Tibial artery (tissue), 4 donors: ENCODE data around the gene IGFN1.

Experiments used
- DNase-seq, 2 donors: peaks; one replicate each; pipeline ENCODE4 v3.0.0-alpha.2; 2019
- H3K27ac ChIP-seq, 2 donors: fragments of 200-600 bp; sonication (generic) in 1 of 2; 1 replicate in 1 of 2; 2 replicates in 1 of 2; pipeline ENCODE4 v1.5.1; 2018 to 2019; ENCODE audit warnings: mild to moderate bottlenecking in 1 of 2
- H3K27me3 ChIP-seq, 2 donors: fragments of 200-600 bp; sonication (generic) in 1 of 2; one replicate each; pipeline versions ENCODE4 v1.5.1 to v1.6.0; 2016 to 2019
- H3K36me3 ChIP-seq, 3 donors: fragments of 200-600 bp; sonication (generic) in 2 of 3; one replicate each; pipeline ENCODE4 v1.5.1; 2016 to 2019; ENCODE audit warnings: mild to moderate bottlenecking in 2 of 3
- H3K4me1 ChIP-seq, 4 donors: fragments of 200-600 bp; sonication (generic) in 2 of 4; 1 replicate in 3 of 4; 2 replicates in 1 of 4; pipeline ENCODE4 v1.5.1; 2016 to 2019
- H3K4me3 ChIP-seq, 2 donors: fragments of 200-600 bp; sonication (generic) in 1 of 2; 1 replicate in 1 of 2; 2 replicates in 1 of 2; pipeline ENCODE4 v1.5.1; 2018 to 2019; ENCODE audit warnings: mild to moderate bottlenecking in 2 of 2
- H3K9me3 ChIP-seq, 3 donors: fragments of 200-600 bp; sonication (generic) in 1 of 3; one replicate each; pipeline ENCODE4 v1.5.1; 2016 to 2019
- intact Hi-C: fragments of 100-400 bp; cut with DNase I; formaldehyde crosslinking; loops from one replicate; pipeline ENCODE4 v1.15.0; 2023; ENCODE audit warnings: low total_unique reads
- TF ChIP-seq, protein P1 (sequence below), 2 experiments: fragments of 200-600 bp in 1 of 2; fragments of 450-650 bp in 1 of 2; IDR thresholded peaks; one replicate each; pipeline ENCODE4 v1.5.1; 2017 to 2019; ENCODE audit warnings: antibody characterized with exemption in 2 of 2, mild to moderate bottlenecking in 1 of 2, moderate library complexity in 1 of 2

IGFN1 gene

DNA sequence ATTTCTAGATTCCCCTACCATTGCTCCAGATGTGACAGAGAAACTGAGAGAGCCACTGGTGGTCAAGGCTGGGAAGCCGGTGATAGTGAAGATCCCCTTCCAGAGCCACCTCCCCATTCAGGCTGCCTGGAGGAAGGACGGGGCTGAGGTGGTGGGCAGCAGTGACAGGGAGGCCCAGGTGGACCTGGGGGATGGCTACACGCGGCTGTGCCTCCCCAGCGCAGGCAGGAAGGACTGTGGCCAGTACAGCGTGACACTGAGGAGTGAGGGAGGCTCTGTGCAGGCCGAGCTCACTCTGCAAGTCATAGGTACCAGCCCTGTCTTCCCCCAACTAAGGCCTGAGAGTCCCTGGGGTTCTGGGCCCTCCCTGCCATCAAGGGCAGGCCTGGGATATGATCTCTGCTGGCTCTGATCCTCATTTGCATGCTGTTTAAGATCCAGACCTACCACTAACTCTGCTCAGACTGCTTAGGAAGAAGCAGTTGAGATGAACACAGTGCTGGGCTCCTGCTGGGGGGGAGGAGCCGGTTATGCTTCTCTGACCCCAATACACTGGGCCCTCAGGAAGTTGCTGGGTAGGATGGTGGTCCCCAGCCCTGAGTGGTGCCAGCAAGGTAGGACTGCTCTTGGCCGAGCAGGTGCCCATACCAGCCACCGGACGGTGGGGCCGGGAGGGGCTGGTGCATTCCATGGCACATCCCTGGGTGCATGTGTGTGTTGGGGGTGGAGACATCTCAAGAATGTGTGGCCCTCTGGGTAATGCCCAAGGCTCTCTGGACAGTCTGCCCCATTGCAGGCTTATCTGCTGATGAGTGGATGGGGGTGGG is 25.1 kb downstream of the IGFN1 start:
- DNase-seq = peak in 1 of 2 donors; percentile 66
- no peak overlapping the region for H3K4me3 ChIP-seq
- intact Hi-C loops = no loop called here
- H3K27ac ChIP-seq = no peak overlapping the region
- H3K4me1 ChIP-seq = no peaks in the 10 kb centered on the region
- H3K27me3 ChIP-seq = no peaks in the 10 kb centered on the region
- TF ChIP-seq, protein P1, sequence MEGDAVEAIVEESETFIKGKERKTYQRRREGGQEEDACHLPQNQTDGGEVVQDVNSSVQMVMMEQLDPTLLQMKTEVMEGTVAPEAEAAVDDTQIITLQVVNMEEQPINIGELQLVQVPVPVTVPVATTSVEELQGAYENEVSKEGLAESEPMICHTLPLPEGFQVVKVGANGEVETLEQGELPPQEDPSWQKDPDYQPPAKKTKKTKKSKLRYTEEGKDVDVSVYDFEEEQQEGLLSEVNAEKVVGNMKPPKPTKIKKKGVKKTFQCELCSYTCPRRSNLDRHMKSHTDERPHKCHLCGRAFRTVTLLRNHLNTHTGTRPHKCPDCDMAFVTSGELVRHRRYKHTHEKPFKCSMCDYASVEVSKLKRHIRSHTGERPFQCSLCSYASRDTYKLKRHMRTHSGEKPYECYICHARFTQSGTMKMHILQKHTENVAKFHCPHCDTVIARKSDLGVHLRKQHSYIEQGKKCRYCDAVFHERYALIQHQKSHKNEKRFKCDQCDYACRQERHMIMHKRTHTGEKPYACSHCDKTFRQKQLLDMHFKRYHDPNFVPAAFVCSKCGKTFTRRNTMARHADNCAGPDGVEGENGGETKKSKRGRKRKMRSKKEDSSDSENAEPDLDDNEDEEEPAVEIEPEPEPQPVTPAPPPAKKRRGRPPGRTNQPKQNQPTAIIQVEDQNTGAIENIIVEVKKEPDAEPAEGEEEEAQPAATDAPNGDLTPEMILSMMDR (IDR thresholded peaks at IDR 0.05) = no peak
- no peaks in the 10 kb centered on the region for H3K36me3 ChIP-seq
- no peaks in the 10 kb centered on the region for H3K9me3 ChIP-seq

DNA sequence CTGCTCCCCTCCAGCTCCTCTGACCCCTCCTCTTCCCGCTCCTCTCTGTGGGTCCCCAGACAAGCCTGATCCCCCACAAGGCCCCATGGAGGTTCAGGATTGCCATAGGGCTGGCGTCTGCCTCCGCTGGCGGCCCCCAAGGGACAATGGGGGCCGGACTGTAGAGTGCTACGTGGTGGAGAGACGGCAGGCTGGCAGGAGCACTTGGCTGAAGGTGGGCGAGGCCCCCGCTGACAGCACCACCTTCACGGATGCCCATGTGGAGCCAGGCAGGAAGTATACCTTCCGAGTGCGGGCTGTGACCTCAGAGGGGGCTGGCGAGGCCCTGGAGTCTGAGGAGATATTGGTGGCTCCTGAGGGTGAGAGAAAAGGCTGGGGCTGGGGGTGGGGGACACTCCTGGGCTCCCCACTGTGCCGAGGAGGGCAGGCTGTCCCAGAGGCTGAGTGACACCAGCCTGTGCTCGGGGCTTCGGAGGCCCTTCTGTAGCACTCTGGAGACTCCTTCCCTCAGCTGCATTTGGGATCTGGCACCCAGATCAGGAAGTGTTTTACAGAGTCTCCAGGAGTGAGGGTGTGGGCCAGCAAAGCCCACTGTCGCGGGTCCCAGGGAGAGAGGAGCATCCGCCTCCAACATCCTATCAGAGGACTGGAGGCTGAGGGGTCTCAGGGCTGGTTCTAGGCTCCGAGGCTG is 25.9 kb downstream of the IGFN1 start:
- Histone ChIP-seq H3K36me3 (no peaks in the 10 kb centered on the region), H3K4me3 (no peak overlapping the region), H3K27me3 (no peaks in the 10 kb centered on the region), H3K27ac (no peak overlapping the region), H3K4me1 (no peaks in the 10 kb centered on the region), H3K9me3 (no peaks in the 10 kb centered on the region)
- TF ChIP-seq, protein P1 (IDR thresholded peaks at IDR 0.05) = no peak
- DNase-seq = peak in 1 of 2 donors; percentile 61
- intact Hi-C loops = no loop called here

DNA sequence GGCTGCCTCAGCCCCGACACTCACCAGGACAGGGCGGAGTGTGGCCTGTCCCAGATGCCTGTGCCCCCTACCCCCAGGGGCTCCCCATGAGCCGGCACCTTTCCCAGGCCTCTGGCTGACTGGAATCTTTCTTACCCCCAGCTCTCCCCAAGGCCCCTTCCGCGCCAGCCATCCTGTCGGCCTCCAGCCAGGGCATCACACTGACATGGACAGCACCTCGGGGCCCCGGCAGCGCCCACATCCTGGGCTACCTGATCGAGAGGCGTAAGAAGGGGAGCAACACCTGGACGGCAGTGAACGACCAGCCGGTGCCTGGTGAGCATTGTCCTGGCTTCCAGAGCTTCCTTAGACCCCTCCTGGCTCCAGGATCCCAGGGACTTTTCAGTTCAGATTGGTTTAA is 26.5 kb downstream of the IGFN1 start:
- H3K36me3 ChIP-seq = no peaks in the 10 kb centered on the region
- DNase-seq = peak in 1 of 2 donors; percentile 57
- H3K9me3 ChIP-seq = no peaks in the 10 kb centered on the region
- TF ChIP-seq, protein P1 (IDR thresholded peaks at IDR 0.05) = no peak
- H3K27me3 ChIP-seq = no peaks in the 10 kb centered on the region
- no peak overlapping the region for H3K27ac ChIP-seq
- no peak overlapping the region for H3K4me3 ChIP-seq
- intact Hi-C loops = no loop called here
- no peaks in the 10 kb centered on the region for H3K4me1 ChIP-seq

DNA sequence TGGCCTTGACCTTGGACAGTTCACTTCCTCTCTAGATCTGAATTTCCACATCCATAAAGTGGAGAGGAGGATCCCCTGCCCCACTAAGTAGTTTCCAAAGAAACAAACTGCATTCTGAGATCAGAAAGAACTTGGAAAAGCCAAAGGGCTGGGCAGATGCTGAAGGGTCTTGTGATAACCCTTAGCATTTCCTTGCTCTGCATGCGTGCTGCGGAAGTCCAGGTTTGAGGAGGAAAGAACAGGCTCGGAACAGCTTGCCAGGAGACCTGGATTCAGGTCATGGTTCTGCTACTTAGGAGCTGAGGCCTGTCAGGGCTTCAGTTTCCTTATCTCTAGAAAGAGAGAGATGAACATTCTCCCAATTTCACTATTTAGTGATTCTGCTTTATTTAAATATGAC is 27.2 kb downstream of the IGFN1 start:
- intact Hi-C loops = no loop called here
- no peaks in the 10 kb centered on the region for H3K27me3 ChIP-seq
- no peak for DNase-seq

DNA sequence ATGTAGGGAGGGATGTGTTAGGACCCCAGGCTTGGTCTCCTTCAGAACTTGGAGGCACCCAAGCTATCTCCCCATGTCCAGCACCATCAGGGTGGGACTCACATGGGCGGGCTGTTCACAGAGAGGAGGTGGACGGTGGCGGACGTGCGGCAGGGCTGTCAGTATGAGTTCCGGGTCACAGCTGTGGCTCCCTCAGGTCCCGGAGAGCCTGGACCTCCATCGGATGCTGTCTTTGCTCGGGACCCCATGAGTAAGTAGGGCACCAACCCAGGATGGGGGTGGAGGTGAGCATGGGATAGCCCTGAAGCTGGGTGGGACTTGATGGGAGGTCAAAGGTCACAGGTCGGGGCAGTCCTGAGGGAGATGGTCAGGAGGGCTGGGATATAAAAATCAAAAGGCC is 27.8 kb downstream of the IGFN1 start:
- Histone ChIP-seq H3K36me3 (no peaks in the 10 kb centered on the region), H3K9me3 (no peaks in the 10 kb centered on the region), H3K27me3 (no peaks in the 10 kb centered on the region), H3K4me3 (no peak overlapping the region), H3K27ac (no peak overlapping the region), H3K4me1 (no peaks in the 10 kb centered on the region)
- intact Hi-C loops = no loop called here
- TF ChIP-seq, protein P1 (IDR thresholded peaks at IDR 0.05) = no peak
- DNase-seq = no peak

More for the DNA sequence above, 27.2 kb downstream of the IGFN1 start:
- Histone ChIP-seq H3K4me3 (no peak overlapping the region), H3K27ac (no peak overlapping the region), H3K9me3 (no peaks in the 10 kb centered on the region), H3K36me3 (no peaks in the 10 kb centered on the region), H3K4me1 (no peaks in the 10 kb centered on the region)
- TF ChIP-seq, protein P1 (IDR thresholded peaks at IDR 0.05) = no peak
